ENCODE data around the gene RAB34. TPM values are rescaled to one million over a fixed set of nuclear protein-coding genes. Genes with fewer than 3 reads are reported as not detected.
A peak's percentile ranks its signal among the peaks of the same experiment; 100 is the strongest.

The RAB34 gene
- total and polyA plus RNA-seq, 9 of the 15 experiments (the other 6 are each of a cell fraction or from before 2014, with no cell fraction given), result 0.07 to 3.8 (median 0.46) TPM; not detected in 1

DNA sequence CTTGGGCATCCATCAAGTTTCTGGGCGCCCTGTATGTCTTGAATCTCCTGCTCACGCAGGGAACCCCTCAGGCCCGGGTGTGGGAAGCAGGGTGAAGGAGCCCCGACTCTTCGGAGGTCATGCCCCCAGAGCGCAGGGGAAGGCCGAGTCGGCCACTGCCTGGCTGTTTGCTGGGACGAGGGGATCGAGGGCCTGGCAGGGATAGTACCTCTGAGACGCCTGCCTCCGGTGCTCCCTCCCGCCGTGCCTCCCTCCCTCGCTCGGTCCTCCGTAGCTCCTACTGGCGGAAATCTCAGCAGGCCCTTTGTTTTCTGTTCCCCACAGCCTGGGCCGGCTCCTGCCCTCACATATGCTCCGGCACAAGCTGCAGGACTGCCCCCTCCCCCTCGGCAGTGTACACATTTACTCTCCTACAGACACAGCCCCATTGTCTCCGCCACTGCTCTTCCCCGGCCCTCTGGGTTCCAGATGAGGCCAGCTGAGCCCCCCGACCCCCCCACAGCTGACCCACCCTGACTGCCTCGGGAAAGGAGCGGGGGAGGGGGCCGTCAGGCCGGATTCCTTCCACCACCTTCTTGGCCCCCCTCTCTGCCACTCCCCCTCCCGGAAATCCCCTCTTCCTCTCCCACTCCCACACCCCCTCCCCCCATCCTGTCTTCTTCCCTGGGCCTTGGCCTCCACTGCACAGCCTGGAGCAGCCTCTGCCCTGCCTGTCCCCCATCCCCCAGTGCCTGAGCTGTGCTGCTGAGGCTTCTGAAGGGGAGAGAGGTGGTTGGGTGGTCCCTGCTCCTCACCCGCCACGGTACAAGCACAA lies 27.5 kb upstream of the RAB34 start (continued):
- TF ChIP-seq PKNOX1 (IDR thresholded peaks at IDR 0.05), result no peak
- TF ChIP-seq NR2F6 (CRISPR knock-in tag; IDR thresholded peaks at IDR 0.05), result no peak
- TF ChIP-seq, protein P1, sequence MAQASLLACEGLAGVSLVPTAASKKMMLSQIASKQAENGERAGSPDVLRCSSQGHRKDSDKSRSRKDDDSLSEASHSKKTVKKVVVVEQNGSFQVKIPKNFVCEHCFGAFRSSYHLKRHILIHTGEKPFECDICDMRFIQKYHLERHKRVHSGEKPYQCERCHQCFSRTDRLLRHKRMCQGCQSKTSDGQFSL (CRISPR knock-in tag; IDR thresholded peaks at IDR 0.05), result 0 out of 2 replicates have a peak, but pooled peaks have one; percentile 34
- TF ChIP-seq, protein P1 (tag; IDR thresholded peaks at IDR 0.05), result no peak
- TF ChIP-seq BHLHE40 (IDR thresholded peaks at IDR 0.05; ENCODE audit: low read length), result no peak
- peak; percentile 80 for TF ChIP-seq RBFOX2 (IDR thresholded peaks at IDR 0.05; ENCODE audit: low read depth, low read length)
- TF ChIP-seq HCFC1 (IDR thresholded peaks at IDR 0.05; ENCODE audit: low read depth, low read length), result peak; percentile 18; the same call in 1 of the 2 replicates
- TF ChIP-seq, protein P2, sequence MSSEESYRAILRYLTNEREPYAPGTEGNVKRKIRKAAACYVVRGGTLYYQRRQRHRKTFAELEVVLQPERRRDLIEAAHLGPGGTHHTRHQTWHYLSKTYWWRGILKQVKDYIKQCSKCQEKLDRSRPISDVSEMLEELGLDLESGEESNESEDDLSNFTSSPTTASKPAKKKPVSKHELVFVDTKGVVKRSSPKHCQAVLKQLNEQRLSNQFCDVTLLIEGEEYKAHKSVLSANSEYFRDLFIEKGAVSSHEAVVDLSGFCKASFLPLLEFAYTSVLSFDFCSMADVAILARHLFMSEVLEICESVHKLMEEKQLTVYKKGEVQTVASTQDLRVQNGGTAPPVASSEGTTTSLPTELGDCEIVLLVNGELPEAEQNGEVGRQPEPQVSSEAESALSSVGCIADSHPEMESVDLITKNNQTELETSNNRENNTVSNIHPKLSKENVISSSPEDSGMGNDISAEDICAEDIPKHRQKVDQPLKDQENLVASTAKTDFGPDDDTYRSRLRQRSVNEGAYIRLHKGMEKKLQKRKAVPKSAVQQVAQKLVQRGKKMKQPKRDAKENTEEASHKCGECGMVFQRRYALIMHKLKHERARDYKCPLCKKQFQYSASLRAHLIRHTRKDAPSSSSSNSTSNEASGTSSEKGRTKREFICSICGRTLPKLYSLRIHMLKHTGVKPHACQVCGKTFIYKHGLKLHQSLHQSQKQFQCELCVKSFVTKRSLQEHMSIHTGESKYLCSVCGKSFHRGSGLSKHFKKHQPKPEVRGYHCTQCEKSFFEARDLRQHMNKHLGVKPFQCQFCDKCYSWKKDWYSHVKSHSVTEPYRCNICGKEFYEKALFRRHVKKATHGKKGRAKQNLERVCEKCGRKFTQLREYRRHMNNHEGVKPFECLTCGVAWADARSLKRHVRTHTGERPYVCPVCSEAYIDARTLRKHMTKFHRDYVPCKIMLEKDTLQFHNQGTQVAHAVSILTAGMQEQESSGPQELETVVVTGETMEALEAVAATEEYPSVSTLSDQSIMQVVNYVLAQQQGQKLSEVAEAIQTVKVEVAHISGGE (CRISPR knock-in tag; IDR thresholded peaks at IDR 0.05), result no peak
- peak; percentile 34; the same call in 1 of the 2 replicates for TF ChIP-seq PHF8 (IDR thresholded peaks at IDR 0.05; ENCODE audit: borderline replicate concordance, low read length)
- TF ChIP-seq NCOA2 (IDR thresholded peaks at IDR 0.05; ENCODE audit: partially characterized antibody in 2 of 2), result no peak
- peak in 1 of 3 experiments; percentile 51 for TF ChIP-seq YY1 (IDR thresholded peaks at IDR 0.05; ENCODE audit: borderline replicate concordance in 1 of 3, control insufficient read depth in 1 of 3, extremely low read depth in 1 of 3, insufficient read depth in 3 of 3, insufficient read length in 1 of 3, insufficient replicate concordance in 2 of 3, low read depth in 1 of 3, low read length in 2 of 3)
- TF ChIP-seq NONO (IDR thresholded peaks at IDR 0.05; ENCODE audit: low read depth in 2 of 2, low read length in 1 of 2), result no peak
- TF ChIP-seq E2F6 (IDR thresholded peaks at IDR 0.05; ENCODE audit: borderline replicate concordance in 1 of 2, extremely low read depth in 1 of 2, insufficient read depth in 1 of 2, insufficient read length in 1 of 2, low read depth in 1 of 2, low read length in 1 of 2, poor library complexity in 1 of 2, severe bottlenecking in 1 of 2), result peak in 1 of 2 experiments; percentile 41
- TF ChIP-seq CHD1 (IDR thresholded peaks at IDR 0.05; ENCODE audit: low read length), result peak; percentile 85
- no peak for TF ChIP-seq ZKSCAN1 (IDR thresholded peaks at IDR 0.05; ENCODE audit: low read depth, low read length)
- TF ChIP-seq MAZ (CRISPR knock-in tag; conservative IDR thresholded peaks at IDR 0.05 in 1 of 2, IDR thresholded peaks at IDR 0.05 in 1 of 2), result peak in 1 of 2 experiments; percentile 33; a peak in 2 of 4 replicates
- TF ChIP-seq SP1 (CRISPR knock-in tag; IDR thresholded peaks at IDR 0.05), result 0 out of 2 replicates have a peak, but pooled peaks have one; percentile 10
- no peak for TF ChIP-seq HIVEP1 (CRISPR knock-in tag; IDR thresholded peaks at IDR 0.05)
